Measurements from ENCODE around the gene PAPOLB.

The PAPOLB gene

DNA sequence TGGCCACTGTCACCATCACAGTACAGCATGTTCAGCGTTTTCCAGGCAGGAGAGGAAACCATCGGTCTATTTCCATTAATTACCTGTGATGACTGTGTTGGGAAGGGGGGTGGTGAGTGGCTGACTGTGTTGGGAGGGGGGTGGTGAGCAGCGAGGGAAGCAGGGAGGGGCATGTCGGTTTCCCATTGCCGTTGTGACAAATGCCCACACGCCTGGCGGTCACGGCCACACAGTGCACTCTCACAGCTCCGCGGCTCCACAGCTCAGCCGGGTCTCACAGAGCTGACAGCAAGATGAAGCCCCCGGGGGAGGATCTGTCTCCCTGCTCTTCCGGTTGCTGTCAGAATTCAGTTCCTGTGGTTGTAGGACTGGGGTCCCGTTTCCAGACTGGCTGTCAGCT, 47.4 kb downstream of the PAPOLB start:
- DNase-seq = no peak
- intact Hi-C loops (cut with DNase I) = no loop called here

DNA sequence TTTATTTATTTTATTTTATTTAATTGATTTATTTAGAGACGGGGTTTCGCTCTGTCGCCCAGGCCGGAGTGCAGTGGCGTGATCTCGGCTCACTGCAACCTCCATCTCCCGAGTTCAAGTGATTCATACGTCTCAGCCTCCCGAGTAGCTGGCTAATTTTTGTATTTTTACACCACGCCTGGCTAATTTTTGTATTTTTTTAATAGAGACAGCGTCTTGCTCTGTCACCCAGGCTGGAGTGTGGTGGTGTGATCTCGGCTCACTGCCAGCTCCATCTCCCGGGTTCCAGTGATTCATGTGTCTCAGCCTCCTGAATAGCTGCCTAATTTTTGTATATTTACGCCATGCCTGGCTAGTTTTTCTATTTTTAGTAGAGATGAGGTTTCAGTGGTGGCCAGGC, 52.2 kb downstream of the PAPOLB start:
- intact Hi-C loops (cut with DNase I) = no loop called here
- DNase-seq = peak in 17 of 42 donors; percentile 31 to 74 (median 46)

DNA sequence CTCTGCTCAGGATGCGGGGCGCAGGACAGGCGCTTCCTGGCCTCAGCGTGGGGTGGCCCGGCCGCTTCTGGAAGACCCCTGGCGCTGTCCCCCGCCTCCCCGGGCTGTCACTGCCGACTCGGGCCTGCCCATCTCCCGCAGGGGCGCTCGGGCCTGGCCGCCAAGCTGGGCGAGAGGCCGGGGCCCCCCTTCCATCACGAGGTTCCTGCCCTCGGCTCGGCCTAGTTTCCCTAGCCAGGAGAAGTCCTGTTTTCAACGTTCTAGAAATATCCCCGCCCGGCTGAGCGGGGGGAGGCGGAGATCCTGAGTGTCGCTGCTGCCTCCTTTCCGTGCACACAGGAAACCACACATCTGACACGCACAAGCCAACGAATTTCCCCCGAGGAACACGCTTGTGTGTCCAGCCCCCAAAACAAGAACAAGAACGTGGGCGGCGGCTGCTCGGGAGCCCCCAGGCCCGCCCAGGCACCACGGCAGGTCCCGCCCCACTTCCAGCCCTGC, 52.7 kb downstream of the PAPOLB start:
- intact Hi-C loops (cut with DNase I) = no loop called here
- peak in 21 of 42 donors; percentile 19 to 69 (median 40) for DNase-seq

DNA sequence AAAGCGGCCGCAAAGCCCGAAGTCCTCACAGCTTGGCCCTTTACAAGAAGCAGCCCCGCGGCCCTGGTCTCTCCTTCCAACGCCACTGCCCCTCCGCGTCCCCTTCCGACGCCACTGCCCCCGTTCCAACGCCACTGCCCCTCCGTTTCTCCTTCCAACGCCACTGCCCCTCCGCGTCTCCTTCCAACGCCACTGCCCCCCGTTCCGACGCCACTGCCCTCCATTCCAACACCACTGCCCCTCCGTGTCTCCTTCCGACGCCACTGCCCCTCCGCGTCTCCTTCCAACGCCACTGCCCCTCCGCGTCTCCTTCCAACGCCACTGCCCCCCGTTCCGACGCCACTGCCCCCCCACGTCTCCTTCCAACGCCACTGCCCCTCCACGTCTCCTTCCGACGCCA, 53.3 kb downstream of the PAPOLB start:
- intact Hi-C loops (cut with DNase I) = no loop called here
- DNase-seq = no peak

DNA sequence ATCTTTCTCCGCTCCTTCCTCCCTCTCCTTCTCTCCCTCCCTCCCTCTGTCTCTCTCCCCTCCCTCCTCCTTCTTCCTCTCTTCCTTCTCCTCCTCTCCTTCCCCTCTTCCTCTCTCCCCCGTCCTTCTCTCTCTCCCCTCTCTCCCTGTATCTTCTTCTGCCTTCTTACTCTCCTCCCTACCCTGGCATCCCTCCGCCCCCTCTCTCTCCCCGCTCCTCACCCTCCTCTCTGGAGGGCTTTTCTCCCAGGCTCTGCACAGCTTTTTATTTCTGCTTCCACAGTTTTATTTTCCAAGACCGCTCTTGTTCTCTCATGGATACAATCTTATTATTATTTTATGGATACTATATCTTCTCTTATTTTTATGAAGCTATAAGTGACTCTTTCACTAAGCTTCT, 53.8 kb downstream of the PAPOLB start:
- DNase-seq = no peak
- intact Hi-C loops (cut with DNase I) = no loop called here
